Measurements from ENCODE around the gene LYPD6B. TPM values are rescaled to one million over a fixed set of nuclear protein-coding genes. Genes with fewer than 3 reads are reported as not detected.

The LYPD6B gene
- polyA plus RNA-seq, 1 of the 3 experiments (the other 2 are of a cell fraction), result 18.2 TPM

DNA sequence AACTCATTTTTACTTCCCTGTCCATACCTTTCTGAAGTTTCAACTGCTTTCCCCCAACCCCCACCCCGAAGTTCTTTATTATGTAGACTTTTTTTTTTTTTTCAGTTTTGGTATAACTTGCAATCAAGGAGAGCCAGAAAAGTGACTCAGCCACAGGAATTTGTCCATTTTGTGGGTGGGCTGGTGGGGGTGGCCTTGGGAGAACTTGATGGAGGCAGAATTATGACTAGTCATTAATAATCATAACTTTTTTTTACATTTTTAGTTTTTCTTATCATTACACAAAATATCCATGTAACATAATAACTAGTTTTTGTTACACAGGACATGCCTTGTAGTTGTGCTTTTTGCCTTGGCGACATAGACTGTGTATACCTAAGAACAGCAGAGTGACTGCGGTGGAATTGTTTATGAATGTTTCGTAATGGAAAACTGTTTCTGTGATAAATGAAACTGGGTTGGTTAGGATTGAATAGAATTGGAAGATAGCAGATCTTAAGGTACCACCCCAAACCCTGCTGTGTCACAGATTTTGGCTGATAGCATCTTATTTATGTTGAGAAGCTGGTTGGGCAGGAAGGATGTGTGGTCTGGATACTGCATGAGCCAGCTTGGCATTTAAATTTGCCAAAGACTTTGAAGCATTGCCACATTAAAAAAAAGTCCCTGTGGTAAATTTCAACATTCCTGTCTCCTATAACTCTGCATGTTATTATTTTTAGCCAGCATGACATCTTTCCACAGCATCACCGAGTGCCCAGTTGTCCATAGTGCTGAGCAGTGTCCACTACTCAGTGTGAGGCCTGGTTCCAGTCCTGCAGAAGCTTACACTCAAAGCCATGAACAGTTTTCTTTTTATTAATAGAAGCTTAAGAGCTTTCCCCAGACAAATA is 30.7 kb downstream of the LYPD6B start (continued):
- TF ChIP-seq YY1 (IDR thresholded peaks at IDR 0.05; ENCODE audit: low read depth), result 0 out of 2 replicates have a peak, but pooled peaks have one; percentile 18
- peak; percentile 95 for TF ChIP-seq TCF12 (IDR thresholded peaks at IDR 0.05)
- TF ChIP-seq NRF1 (IDR thresholded peaks at IDR 0.05; ENCODE audit: low read depth, low read length), result no peak
- TF ChIP-seq, protein P1, sequence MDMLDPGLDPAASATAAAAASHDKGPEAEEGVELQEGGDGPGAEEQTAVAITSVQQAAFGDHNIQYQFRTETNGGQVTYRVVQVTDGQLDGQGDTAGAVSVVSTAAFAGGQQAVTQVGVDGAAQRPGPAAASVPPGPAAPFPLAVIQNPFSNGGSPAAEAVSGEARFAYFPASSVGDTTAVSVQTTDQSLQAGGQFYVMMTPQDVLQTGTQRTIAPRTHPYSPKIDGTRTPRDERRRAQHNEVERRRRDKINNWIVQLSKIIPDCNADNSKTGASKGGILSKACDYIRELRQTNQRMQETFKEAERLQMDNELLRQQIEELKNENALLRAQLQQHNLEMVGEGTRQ (IDR thresholded peaks at IDR 0.05; ENCODE audit: borderline replicate concordance, low read depth, low read length), result no peak

DNA sequence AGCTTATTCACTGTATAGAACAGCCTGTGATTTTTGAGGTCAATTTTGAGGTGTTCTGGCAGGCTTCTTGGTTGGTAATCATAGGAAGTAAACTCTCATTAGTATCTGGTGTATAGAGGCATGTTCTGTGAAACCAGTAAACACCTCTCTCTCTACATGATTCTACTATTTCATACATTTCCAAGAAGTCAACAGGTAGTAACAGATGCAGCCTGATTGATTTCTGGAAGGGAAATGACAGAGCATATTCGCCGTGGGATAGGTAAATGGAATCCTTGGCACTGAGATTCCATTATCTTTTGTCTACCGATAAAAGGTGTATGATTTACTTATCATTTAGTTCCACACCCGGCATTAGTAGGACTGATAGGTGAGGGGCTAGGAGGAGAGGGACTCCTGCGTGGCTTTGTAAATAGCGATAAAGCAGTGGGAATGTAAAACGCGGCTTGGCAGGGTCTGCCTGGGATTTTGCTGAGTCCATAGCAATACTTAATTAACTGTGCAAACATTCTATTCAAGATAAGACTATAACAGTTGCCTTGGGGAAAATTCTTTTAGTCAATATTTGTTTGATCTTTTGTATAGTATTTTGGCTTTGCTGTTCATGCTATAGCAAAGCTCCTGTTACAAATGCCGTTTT is 32.3 kb downstream of the LYPD6B start:
- WGBS (ENCODE audit: low lambda C conversion rate), result 85% methylated on average over 9 of the region's 9 CpGs
- POLR2A ChIA-PET, result no interaction called here

DNA sequence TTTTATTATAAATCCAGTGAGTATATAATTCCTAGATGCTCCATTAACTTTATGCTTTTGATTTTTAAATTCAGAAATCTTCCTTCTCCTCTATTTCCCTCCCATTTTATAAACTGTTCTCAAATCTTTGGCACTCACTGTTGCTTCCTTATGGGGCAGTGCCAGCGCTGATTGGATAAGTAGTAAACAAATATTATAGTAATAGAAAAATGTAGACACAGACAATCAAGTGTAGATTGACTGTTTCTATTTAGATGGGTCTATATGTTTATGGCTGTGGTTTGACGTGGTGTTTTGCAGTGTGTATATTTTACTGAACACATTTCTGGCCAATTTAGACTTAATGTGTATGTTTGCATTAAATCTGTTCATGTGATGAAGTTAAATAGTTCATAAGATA is 36.6 kb downstream of the LYPD6B start:
- no peak for DNase-seq
- no peak overlapping the region; the same call in 1 of the 2 replicates for H2AFZ ChIP-seq (ENCODE audit: low read depth)
- 85% methylated on average over 2 of the region's 2 CpGs for WGBS (ENCODE audit: low lambda C conversion rate)
- no peak for TF ChIP-seq SIN3A (IDR thresholded peaks at IDR 0.05; ENCODE audit: borderline replicate concordance, low read depth, low read length)
- no peak for TF ChIP-seq MEF2A (IDR thresholded peaks at IDR 0.05; ENCODE audit: borderline replicate concordance, low read depth)
- TF ChIP-seq, protein P2, sequence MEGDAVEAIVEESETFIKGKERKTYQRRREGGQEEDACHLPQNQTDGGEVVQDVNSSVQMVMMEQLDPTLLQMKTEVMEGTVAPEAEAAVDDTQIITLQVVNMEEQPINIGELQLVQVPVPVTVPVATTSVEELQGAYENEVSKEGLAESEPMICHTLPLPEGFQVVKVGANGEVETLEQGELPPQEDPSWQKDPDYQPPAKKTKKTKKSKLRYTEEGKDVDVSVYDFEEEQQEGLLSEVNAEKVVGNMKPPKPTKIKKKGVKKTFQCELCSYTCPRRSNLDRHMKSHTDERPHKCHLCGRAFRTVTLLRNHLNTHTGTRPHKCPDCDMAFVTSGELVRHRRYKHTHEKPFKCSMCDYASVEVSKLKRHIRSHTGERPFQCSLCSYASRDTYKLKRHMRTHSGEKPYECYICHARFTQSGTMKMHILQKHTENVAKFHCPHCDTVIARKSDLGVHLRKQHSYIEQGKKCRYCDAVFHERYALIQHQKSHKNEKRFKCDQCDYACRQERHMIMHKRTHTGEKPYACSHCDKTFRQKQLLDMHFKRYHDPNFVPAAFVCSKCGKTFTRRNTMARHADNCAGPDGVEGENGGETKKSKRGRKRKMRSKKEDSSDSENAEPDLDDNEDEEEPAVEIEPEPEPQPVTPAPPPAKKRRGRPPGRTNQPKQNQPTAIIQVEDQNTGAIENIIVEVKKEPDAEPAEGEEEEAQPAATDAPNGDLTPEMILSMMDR (IDR thresholded peaks at IDR 0.05), result no peak
- no peak for TF ChIP-seq MXI1 (IDR thresholded peaks at IDR 0.05; ENCODE audit: low read depth, low read length)
- no peak for TF ChIP-seq RXRA (IDR thresholded peaks at IDR 0.05; ENCODE audit: borderline replicate concordance, low read depth)
- TF ChIP-seq POLR2AphosphoS5 (IDR thresholded peaks at IDR 0.05; ENCODE audit: low read depth, low read length), result no peak
- no peak for TF ChIP-seq TCF12 (IDR thresholded peaks at IDR 0.05)
- TF ChIP-seq RCOR1 (IDR thresholded peaks at IDR 0.05; ENCODE audit: low read length), result no peak
- TF ChIP-seq, protein P1 (IDR thresholded peaks at IDR 0.05; ENCODE audit: borderline replicate concordance, low read depth, low read length), result no peak
- TF ChIP-seq, protein P3, sequence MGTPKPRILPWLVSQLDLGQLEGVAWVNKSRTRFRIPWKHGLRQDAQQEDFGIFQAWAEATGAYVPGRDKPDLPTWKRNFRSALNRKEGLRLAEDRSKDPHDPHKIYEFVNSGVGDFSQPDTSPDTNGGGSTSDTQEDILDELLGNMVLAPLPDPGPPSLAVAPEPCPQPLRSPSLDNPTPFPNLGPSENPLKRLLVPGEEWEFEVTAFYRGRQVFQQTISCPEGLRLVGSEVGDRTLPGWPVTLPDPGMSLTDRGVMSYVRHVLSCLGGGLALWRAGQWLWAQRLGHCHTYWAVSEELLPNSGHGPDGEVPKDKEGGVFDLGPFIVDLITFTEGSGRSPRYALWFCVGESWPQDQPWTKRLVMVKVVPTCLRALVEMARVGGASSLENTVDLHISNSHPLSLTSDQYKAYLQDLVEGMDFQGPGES (IDR thresholded peaks at IDR 0.05; ENCODE audit: low read depth, low read length), result no peak
- TF ChIP-seq FOXM1 (IDR thresholded peaks at IDR 0.05; ENCODE audit: low read depth), result no peak
- no peak for TF ChIP-seq RAD21 (IDR thresholded peaks at IDR 0.05; ENCODE audit: low read length)
- H3K9ac ChIP-seq, result no peak overlapping the region
- CTCF ChIA-PET, result interaction anchor here (0.9 kb wide), 1 partner anchor 486 kb away, joined by 3 read pairs; no protein-coding TSS in a partner anchor
- H3K4me1 ChIP-seq (ENCODE audit: control insufficient read depth in 1 of 2, insufficient read depth in 2 of 2, low read depth in 1 of 2, low read length in 1 of 2), result peaks cover 19 to 21% of the 10 kb centered on the region in 2 experiments
- peaks cover 7% of the 10 kb centered on the region for H3F3A ChIP-seq (replicated peaks; ENCODE audit: insufficient read depth)
- no peaks in the 10 kb centered on the region for H3K36me3 ChIP-seq (replicated peaks in 1 of 2; ENCODE audit: control insufficient read depth in 1 of 2, insufficient read depth in 2 of 2, low read length in 1 of 2)
- H3K9me3 ChIP-seq, result no peaks in the 10 kb centered on the region
- H3K27me3 ChIP-seq (ENCODE audit: insufficient read depth), result no peaks in the 10 kb centered on the region
- no peaks in the 10 kb centered on the region for H4K20me1 ChIP-seq (ENCODE audit: insufficient read depth)
- H3K4me3 ChIP-seq (ENCODE audit: low read depth in 2 of 2, low read length in 1 of 2), result no peak overlapping the region
- H3K4me2 ChIP-seq, result no peak overlapping the region
- no peaks in the 10 kb centered on the region for H3K9me2 ChIP-seq
- H3K79me2 ChIP-seq (ENCODE audit: insufficient read depth), result no peaks in the 10 kb centered on the region
- no peak overlapping the region for H3K27ac ChIP-seq (ENCODE audit: low read depth in 2 of 2, low read length in 1 of 2)
- POLR2A ChIA-PET, result no interaction called here

More for the DNA sequence above, 32.3 kb downstream of the LYPD6B start:
- Histone ChIP-seq H3K9me3 (no peaks in the 10 kb centered on the region), H3K9me2 (no peaks in the 10 kb centered on the region), H3K79me2 (ENCODE audit: insufficient read depth) (no peaks in the 10 kb centered on the region), H3K4me1 (ENCODE audit: control insufficient read depth in 1 of 2, insufficient read depth in 2 of 2, low read depth in 1 of 2, low read length in 1 of 2) (peaks cover 2 to 18% of the 10 kb centered on the region in 2 experiments; a peak in 3 of 4 replicates), H3K27me3 (ENCODE audit: insufficient read depth) (no peaks in the 10 kb centered on the region), H2AFZ (ENCODE audit: low read depth) (no peak overlapping the region), H3F3A (replicated peaks; ENCODE audit: insufficient read depth) (peaks cover 27% of the 10 kb centered on the region), H4K20me1 (ENCODE audit: insufficient read depth) (no peaks in the 10 kb centered on the region), H3K27ac (ENCODE audit: low read depth in 2 of 2, low read length in 1 of 2) (peak overlapping the region; percentile 66 to 94; a peak in 3 of 4 replicates), H3K4me2 (peak overlapping the region; percentile 56; the same call in 1 of the 2 replicates), H3K9ac (0 out of 2 replicates have a peak overlapping the region, but pooled peaks have one; percentile 51), H3K4me3 (ENCODE audit: low read depth in 2 of 2, low read length in 1 of 2) (no peak overlapping the region), H3K36me3 (replicated peaks in 1 of 2; ENCODE audit: control insufficient read depth in 1 of 2, insufficient read depth in 2 of 2, low read length in 1 of 2) (no peaks in the 10 kb centered on the region)
- CTCF ChIA-PET, result no interaction called here
- no peak for DNase-seq
- TF ChIP-seq SMC3 (IDR thresholded peaks at IDR 0.05; ENCODE audit: low read depth, low read length) (no peak), FOXM1 (IDR thresholded peaks at IDR 0.05; ENCODE audit: low read depth) (no peak), YY1 (IDR thresholded peaks at IDR 0.05; ENCODE audit: low read depth) (no peak), TCF12 (IDR thresholded peaks at IDR 0.05) (no peak), JUND (IDR thresholded peaks at IDR 0.05) (no peak), TEAD4 (IDR thresholded peaks at IDR 0.05; ENCODE audit: borderline replicate concordance, insufficient read depth) (no peak), EP300 (IDR thresholded peaks at IDR 0.05; ENCODE audit: borderline replicate concordance in 1 of 2, low read depth in 1 of 2, low read length in 1 of 2) (no peak)

All from SK-N-SH (cell line).